Immature natural killer cell (primary cell): ENCODE data around the gene TAF1B. TPM values are rescaled to one million over a fixed set of nuclear protein-coding genes. Genes with fewer than 3 reads are reported as not detected.

ENCODE experiments used
- DNase-seq, 3 donors: peaks; one replicate each; pipeline ENCODE4 v3.0.0; 2022; ENCODE audit warnings: mixed read lengths in 1 of 3
- H3K27ac Mint-ChIP-seq, 6 donors: one replicate each; pipeline ENCODE4 v1.8.0; 2020; ENCODE audit warnings: mixed read lengths in 6 of 6, mild to moderate bottlenecking in 5 of 6, inconsistent platforms in 4 of 6, moderate library complexity in 3 of 6
- H3K27me3 Mint-ChIP-seq, 3 donors: one replicate each; pipeline ENCODE4 v1.8.0; 2020 to 2021; ENCODE audit warnings: low read depth in 3 of 3, mild to moderate bottlenecking in 3 of 3, mixed read lengths in 3 of 3, moderate library complexity in 3 of 3, inconsistent platforms in 1 of 3
- H3K36me3 Mint-ChIP-seq, 3 donors: one replicate each; pipeline ENCODE4 v1.8.0; 2020; ENCODE audit warnings: mixed read lengths in 3 of 3, inconsistent platforms in 2 of 3, mild to moderate bottlenecking in 2 of 3
- H3K4me1 Mint-ChIP-seq, 2 donors: one replicate each; pipeline ENCODE4 v1.8.0; 2020; ENCODE audit warnings: inconsistent platforms in 2 of 2, mild to moderate bottlenecking in 2 of 2, mixed read lengths in 2 of 2, moderate library complexity in 1 of 2
- H3K4me3 Mint-ChIP-seq, 5 donors: one replicate each; pipeline ENCODE4 v1.8.0; 2020; ENCODE audit warnings: mild to moderate bottlenecking in 5 of 5, mixed read lengths in 5 of 5, inconsistent platforms in 3 of 5, moderate library complexity in 3 of 5
- H3K9me3 Mint-ChIP-seq, 6 donors: one replicate each; pipeline ENCODE4 v1.8.0; 2020; ENCODE audit warnings: mild to moderate bottlenecking in 6 of 6, mixed read lengths in 6 of 6, inconsistent platforms in 4 of 6, moderate library complexity in 3 of 6
- polyA plus RNA-seq, 3 donors: library from polyadenylated mRNA; unstranded; fragments of 300-500 nt; fragmentation: Illumina TruSeq; gene quantifications; one replicate each; pipeline ENCODE4 v1.2.3, GENCODE V29; 2021

TAF1B gene
- polyA plus RNA-seq, 3 donors from 2014 or later = 8.7 to 21.8 (median 10.2) TPM

DNA sequence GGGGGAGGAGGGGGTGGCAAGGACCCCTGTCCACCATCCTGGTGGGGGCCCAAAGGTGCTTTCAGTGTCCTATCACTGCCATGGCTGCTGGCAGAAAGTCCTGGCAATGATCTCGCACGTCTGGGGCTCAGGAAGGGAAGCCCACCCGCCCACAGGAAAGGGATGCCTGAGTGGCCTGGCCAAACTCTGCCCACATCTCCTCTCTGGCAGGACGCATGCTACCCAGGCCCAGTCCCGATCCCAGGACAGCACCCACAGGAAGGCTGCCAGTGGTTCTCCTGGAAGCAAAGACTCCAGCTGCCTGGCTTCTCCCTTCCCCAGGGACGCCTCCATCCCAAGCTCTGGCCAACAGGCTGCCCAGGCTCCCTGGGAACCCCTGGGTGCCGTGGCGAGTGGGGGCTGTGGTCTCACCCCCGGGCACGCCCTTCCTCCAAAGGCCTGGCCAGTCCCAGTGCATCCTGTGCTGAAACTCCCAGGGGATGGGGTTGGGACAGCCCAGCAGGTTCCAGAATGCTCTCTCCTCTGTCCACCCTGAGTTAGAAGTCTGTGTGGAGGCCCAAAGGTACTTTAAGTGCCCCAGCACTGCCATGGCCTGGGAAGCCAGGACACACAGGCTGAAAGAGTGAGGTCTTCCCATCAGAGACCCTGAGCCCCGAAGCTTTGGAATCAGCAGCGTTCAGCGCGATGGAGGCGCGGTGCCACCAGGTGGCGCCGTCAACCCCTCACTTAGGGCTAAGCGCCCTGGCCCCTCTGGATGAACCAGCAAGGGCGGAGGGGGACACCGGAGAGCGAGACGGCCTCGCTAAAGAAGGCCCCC lies 29.8 kb upstream of the TAF1B start:
- H3K27me3 Mint-ChIP-seq = peaks cover 2 to 3% (median 2%) of the 10 kb centered on the region in 3 donors
- peak overlapping the region in 1 of 5 donors; percentile 22 for H3K4me3 Mint-ChIP-seq
- H3K4me1 Mint-ChIP-seq = peaks cover 3 to 16% of the 10 kb centered on the region in 2 donors
- peak; percentile 56 to 64 (median 61) for DNase-seq
- H3K36me3 Mint-ChIP-seq = no peaks in the 10 kb centered on the region
- H3K9me3 Mint-ChIP-seq = no peaks in the 10 kb centered on the region
- no peak overlapping the region for H3K27ac Mint-ChIP-seq

DNA sequence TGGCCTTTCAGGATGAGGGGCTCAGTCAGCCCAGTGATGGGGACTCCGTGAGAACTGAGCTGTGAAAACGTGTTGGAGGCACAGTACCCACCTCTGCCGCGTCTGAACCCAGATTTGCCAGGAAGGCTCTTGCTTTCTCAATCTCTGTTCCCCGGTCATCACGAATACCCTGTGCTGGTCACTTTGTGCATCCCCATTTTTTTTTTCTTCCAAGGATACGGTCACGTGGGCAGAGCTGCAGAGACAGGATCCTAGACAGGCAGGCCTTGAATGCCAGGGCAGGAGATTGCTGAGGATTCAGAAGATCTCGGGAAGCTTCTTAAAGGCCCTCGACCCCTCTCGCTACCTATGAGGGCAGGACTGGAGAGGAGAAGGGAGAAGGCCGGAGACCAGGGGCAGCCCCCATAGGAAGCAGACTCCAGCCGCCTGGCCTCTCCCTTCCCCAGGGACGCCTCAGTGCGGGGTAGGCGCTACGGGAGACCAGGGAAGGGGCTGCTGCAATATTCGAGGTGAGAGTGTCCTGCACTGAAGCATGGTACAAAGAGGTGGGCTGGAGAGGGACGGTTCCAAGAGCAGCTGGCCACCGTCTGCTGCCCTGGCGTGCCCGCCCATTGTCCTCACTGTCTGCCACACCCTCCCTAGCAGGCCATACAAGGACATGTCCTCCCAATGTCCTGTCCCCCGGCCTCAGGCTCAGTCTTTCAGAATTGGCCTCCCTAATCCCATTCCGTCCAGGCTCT lies 29.0 kb upstream of the TAF1B start:
- H3K4me3 Mint-ChIP-seq = peak overlapping the region in 1 of 5 donors; percentile 22
- no peaks in the 10 kb centered on the region for H3K36me3 Mint-ChIP-seq
- H3K4me1 Mint-ChIP-seq = peaks cover 3 to 16% of the 10 kb centered on the region in 2 donors
- no peaks in the 10 kb centered on the region for H3K9me3 Mint-ChIP-seq
- H3K27ac Mint-ChIP-seq = no peak overlapping the region
- DNase-seq = no peak
- H3K27me3 Mint-ChIP-seq = peaks cover 2 to 3% (median 2%) of the 10 kb centered on the region in 3 donors

DNA sequence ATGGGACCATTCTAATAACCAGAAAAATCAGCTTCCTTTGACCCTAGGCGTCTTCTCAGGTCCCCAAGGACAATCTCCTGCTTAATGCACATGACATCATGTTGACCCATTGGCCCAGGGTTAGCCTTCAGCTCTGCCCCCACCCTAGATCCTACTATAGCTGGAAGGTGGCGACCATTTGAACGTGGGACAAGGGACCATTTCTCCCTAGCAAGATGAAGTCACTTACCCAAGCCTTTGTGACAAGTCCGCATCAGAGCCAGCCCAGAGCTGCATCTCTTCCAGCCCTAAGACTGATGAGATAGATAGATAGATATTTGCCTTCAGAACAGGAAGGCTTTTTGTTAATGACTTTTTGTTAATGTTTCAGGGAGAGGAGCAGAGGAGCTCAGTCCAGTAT lies 28.2 kb upstream of the TAF1B start:
- DNase-seq = no peak
- peaks cover 2 to 3% (median 2%) of the 10 kb centered on the region in 3 donors for H3K27me3 Mint-ChIP-seq
- no peak overlapping the region for H3K4me3 Mint-ChIP-seq
- H3K4me1 Mint-ChIP-seq = peaks cover 3 to 16% of the 10 kb centered on the region in 2 donors
- no peaks in the 10 kb centered on the region for H3K36me3 Mint-ChIP-seq
- H3K9me3 Mint-ChIP-seq = no peaks in the 10 kb centered on the region
- H3K27ac Mint-ChIP-seq = no peak overlapping the region

DNA sequence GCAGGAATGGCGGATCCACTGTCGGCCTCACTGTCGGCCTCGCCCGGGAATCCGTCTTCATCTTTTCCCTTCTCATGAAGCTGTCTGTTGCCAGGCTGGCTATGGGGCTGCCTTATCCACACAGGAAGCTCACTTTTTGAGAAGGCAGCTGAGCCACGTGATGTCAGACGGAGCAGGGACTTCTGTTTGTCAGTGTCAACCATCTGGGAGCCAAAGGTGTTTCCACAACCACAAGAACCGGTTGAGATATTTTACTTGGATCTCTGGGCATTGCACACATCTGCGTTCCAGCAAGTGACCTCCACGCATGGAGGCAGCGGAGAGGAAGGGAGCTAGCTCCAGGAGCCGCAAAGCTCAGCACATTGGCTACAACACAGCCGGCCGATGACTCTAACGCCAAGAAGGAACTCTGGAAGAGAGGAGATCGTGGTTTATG lies 27.4 kb upstream of the TAF1B start:
- Mint-ChIP-seq H3K4me3 (no peak overlapping the region), H3K27me3 (peaks cover 2 to 3% (median 2%) of the 10 kb centered on the region in 3 donors), H3K4me1 (peaks cover 3 to 16% of the 10 kb centered on the region in 2 donors), H3K36me3 (no peaks in the 10 kb centered on the region), H3K9me3 (no peaks in the 10 kb centered on the region), H3K27ac (peak overlapping the region in 1 of 6 donors; percentile 61)
- DNase-seq = no peak

DNA sequence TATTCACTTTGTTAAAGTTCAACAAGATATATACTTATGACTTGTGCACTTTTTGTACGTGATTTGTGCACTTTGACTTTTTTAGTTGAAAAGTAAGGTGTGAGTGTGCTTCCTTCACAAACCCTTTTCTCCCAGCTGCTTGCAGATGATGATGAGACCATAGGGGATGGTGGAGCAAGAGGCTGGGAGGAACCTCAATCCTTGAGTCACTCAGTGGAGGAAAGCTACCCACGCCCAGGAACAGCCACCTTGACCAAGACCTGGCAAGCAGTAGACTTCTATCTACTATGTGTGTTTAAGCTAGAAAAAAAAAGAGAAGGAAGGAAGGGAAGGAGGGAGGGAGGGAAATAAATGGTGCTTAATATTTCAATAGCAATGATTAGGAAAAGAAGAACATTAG lies 25.2 kb upstream of the TAF1B start:
- H3K27me3 Mint-ChIP-seq = peaks cover 2 to 3% (median 2%) of the 10 kb centered on the region in 3 donors
- H3K36me3 Mint-ChIP-seq = no peaks in the 10 kb centered on the region
- H3K4me1 Mint-ChIP-seq = peaks cover 3 to 16% of the 10 kb centered on the region in 2 donors
- no peak overlapping the region for H3K4me3 Mint-ChIP-seq
- no peak for DNase-seq
- H3K9me3 Mint-ChIP-seq = no peaks in the 10 kb centered on the region
- no peak overlapping the region for H3K27ac Mint-ChIP-seq

DNA sequence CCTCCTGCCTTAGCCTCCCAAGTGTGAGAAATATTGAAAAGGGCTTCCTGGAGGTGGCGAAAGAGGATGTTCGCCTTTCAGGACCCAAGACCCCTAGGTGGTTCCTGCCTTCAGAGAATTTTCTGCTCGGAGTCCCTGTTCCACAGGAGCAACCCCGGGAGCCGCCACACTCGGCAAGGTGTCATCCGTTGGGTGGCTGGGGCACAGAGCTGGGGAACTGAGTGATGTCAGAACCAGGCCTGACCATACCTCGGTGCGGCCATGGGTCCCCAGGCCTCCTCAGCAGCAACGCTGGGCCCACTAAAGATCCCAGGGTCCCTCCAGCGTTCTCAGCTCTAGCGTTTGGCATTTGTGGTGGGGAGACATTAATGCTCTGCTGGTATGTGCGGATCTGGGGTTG lies 23.7 kb upstream of the TAF1B start:
- Mint-ChIP-seq H3K4me3 (no peak overlapping the region), H3K36me3 (no peaks in the 10 kb centered on the region), H3K9me3 (no peaks in the 10 kb centered on the region), H3K27ac (no peak overlapping the region), H3K4me1 (peaks cover 0 to 8% of the 10 kb centered on the region in 2 donors), H3K27me3 (peaks cover 1 to 5% (median 3%) of the 10 kb centered on the region in 3 donors)
- no peak for DNase-seq

DNA sequence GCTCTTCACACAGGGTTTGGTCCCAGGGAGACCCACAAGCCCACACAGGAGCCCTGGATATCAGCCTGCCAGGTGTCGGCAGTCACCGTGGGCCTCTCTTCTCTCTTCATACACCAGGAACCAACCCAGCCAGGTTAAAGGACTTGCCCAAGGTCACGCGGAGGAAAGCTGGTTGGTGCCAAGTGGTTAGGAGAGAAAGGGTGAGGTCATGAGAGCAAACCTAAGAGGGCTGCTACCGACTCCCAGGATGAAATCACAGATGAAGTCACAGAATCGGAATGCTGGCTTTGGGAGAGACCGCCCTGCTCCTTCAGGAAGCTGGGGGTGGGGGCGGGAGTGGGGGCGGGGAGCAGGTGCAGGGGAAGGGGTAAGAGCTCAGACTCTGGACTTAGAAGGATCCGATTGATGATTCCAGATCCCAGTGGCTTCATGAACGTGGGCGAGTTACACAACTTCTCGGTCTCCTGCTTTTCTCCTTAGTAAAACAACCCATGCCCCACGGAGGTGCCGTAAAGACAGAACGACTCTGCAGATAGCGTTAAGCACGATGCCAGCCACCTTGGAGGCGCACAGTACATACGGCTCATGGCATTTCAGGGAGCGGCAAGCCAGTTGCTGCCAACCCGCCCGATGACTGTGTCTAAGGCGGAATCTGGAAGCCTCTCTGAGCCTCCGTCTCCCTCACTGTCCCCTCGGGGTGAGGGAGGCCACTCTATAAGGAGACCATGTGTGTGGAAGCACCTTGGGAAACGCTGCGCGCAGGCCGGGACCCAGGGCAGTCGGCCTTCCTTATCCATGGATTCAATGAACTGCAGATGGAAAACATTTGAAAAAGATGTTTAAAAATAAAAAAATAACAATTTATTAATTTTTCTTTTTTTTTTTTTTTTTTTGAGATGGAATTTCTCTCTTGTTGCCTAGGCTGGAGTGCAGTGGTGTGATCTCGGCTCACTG lies 23.0 kb upstream of the TAF1B start:
- Mint-ChIP-seq H3K9me3 (no peaks in the 10 kb centered on the region), H3K4me3 (no peak overlapping the region), H3K27me3 (peaks cover 1 to 5% (median 3%) of the 10 kb centered on the region in 3 donors), H3K36me3 (no peaks in the 10 kb centered on the region), H3K4me1 (peaks cover 0 to 8% of the 10 kb centered on the region in 2 donors), H3K27ac (no peak overlapping the region)
- DNase-seq = no peak

DNA sequence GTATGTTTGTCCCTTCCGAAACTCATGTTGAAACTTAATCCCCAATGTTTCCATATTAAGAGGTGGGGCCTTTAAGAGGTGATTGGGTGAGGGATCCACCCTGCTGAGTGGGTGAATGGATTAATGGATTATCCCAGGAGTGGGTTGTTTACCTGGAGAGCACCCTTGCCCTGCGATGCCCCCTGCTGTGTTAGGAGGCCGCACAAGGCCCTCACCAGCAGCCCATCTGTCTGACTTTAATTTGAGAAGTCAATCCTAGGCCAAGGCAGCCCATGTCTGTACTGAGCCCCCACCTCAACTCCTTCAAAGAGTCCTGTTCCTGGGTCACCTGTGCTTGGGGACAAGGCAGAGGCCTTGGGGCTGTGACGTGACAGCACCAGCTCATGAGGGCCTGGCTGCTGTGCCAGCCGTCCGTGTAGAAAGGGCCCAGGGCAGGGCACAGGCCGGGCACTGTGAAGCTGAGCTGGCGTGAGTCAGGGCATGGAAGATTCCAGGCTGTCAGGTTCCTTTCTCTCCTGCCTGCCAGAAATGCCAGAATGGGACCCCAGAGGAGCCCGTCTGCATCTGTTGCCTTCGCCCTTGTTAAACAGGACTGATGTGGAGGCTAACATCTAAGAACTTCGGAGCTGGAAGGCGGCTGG lies 21.3 kb upstream of the TAF1B start:
- no peaks in the 10 kb centered on the region for H3K9me3 Mint-ChIP-seq
- DNase-seq = no peak
- no peaks in the 10 kb centered on the region for H3K36me3 Mint-ChIP-seq
- no peaks in the 10 kb centered on the region for H3K4me1 Mint-ChIP-seq
- no peak overlapping the region for H3K4me3 Mint-ChIP-seq
- H3K27me3 Mint-ChIP-seq = peaks cover 1 to 3% (median 3%) of the 10 kb centered on the region in 3 donors
- H3K27ac Mint-ChIP-seq = no peak overlapping the region

DNA sequence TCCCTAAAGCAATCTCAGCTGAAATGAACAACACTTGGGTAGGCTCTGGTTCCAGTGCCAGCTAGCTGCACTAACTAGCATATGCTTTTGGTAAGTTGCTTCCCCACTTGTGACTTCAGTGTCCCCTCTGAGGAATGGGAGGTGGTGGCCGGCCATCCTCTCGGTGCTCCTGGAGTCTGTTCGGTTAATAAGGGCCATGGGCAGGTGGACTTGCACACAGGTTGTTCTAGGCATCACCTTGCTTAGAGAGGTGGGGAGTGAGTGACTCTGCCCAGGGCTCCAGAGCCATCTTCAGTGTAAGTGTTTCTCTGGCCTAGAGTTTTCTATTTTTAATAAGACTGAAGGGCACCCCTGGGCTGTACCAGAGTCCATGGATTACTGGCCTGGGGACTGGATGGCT lies 18.8 kb upstream of the TAF1B start:
- DNase-seq = no peak
- H3K4me3 Mint-ChIP-seq = no peak overlapping the region
- H3K27me3 Mint-ChIP-seq = peaks cover 1 to 5% (median 1%) of the 10 kb centered on the region in 3 donors
- no peaks in the 10 kb centered on the region for H3K36me3 Mint-ChIP-seq
- no peaks in the 10 kb centered on the region for H3K4me1 Mint-ChIP-seq
- peaks cover 0 to 1% (median 0%) of the 10 kb centered on the region in 6 donors for H3K9me3 Mint-ChIP-seq
- H3K27ac Mint-ChIP-seq = no peak overlapping the region

DNA sequence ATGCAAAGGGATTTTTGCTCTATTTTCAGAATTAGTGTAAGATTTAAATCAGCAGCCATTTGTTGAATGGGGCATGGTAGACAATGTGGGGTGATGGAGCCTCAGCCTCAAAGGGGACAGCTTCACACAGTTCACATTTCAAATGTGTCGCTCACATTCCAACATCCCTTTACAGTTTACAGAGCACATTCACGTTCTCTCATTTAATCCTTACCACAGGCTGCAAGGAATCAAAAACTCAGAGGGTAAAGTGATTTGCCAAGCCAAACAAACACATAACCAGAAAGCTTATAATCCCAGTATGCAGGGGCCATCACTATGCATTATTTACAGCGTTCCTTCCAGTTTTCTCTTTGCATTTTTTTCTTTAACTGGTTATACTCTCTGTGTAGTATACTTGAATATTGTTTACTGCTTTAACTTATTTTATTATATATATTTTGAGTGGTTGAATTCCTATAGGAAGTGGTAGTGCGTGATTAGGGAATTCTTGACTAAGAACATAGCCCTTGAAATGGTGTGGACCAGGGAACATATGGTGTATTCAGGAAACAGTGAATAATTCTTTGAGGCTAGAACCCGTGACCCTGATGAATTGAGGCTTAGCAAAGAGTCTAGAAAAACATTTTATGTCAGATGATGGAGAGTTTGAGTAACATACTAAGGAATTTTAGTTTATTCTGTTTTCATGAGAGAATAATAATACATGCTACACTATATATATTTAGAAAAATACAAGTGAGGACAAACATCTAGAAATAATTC lies 18.1 kb upstream of the TAF1B start:
- peaks cover 0 to 1% (median 0%) of the 10 kb centered on the region in 6 donors for H3K9me3 Mint-ChIP-seq
- H3K4me3 Mint-ChIP-seq = no peak overlapping the region
- peaks cover 1 to 5% (median 3%) of the 10 kb centered on the region in 3 donors for H3K27me3 Mint-ChIP-seq
- no peak overlapping the region for H3K27ac Mint-ChIP-seq
- no peaks in the 10 kb centered on the region for H3K36me3 Mint-ChIP-seq
- DNase-seq = no peak
- no peaks in the 10 kb centered on the region for H3K4me1 Mint-ChIP-seq

DNA sequence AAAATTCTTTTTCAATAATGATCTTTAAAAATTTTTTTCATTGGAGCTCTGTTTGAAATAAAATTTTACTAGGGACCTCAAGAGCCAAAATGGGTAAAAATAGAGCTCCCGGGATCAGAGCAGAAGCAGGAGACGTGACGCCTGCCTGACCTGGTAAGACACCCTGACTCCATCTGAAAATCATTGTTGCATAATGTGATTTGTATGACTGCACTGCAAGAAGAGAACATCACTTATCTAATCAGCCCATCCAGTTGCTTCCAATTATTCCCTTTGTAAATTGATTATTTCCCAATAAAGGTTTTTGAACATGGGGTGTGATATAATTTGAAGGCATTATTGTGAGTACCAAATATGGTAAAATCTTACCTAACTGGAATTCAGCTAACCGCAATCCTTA lies 17.1 kb upstream of the TAF1B start:
- peaks cover 0 to 1% (median 0%) of the 10 kb centered on the region in 6 donors for H3K9me3 Mint-ChIP-seq
- no peak for DNase-seq
- no peak overlapping the region for H3K4me3 Mint-ChIP-seq
- no peak overlapping the region for H3K27ac Mint-ChIP-seq
- H3K36me3 Mint-ChIP-seq = no peaks in the 10 kb centered on the region
- no peaks in the 10 kb centered on the region for H3K4me1 Mint-ChIP-seq
- peaks cover 1 to 5% (median 3%) of the 10 kb centered on the region in 3 donors for H3K27me3 Mint-ChIP-seq

DNA sequence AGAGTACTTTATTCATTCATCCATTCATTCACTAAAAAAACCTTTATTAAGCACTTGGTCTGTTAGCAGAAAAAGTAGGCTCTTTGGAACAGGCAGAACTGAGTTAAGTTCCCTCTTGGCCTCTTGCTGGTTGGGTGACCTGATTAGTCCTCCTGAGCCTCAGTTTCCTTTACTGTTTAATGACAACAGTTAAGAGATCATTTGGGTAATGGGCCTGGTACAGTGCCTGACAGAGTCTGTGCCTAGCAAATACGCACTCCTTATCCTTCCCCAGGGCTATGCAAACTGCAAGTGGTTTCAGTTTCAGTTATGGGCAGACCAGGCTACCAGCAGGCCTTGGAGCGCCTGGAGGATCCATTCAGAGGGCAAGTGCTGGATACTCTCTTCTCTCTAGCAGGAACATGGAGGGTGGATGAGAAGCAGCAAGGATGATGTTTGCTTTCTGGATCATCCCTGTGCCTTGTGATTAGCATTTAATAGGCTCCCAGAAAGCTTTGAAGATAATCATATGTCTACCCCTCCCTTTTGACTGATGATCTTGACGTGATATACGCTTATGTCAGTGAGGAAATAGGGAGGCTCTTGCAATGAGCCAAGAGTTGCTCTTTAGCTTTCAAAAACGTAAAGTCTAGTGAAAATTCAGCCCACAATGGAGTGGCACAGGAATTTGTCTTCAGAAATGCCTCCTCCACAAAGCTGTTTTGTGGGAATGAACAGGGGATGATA lies 12.4 kb upstream of the TAF1B start:
- H3K36me3 Mint-ChIP-seq = no peaks in the 10 kb centered on the region

More for the DNA sequence above, 12.4 kb upstream of the TAF1B start:
- Mint-ChIP-seq H3K27me3 (peaks cover 2 to 3% (median 3%) of the 10 kb centered on the region in 3 donors), H3K9me3 (peaks cover 0 to 2% (median 0%) of the 10 kb centered on the region in 6 donors), H3K27ac (no peak overlapping the region), H3K4me1 (no peaks in the 10 kb centered on the region), H3K4me3 (no peak overlapping the region)
- no peak for DNase-seq
